Raji (cell line): ENCODE results near the gene MRPL50.

Experiments used
- POLR2A ChIP-seq: IDR thresholded peaks from 2 replicates; pipeline ENCODE4 v1.6.1; 2011; ENCODE audit warnings: low read depth, low read length, control low read depth; ENCODE audit not compliant: insufficient read depth

Gene MRPL50

GRCh38 chr9:101398068-101398929 lies at the start of gene MRPL50, which contains the start of gene ZNF189:
TSS of gene MRPL50 (minus strand) at chr9:101398618. CDS start at chr9:101398592, 26 bp downstream.
TSS of gene ZNF189 (plus strand) at chr9:101398851. CDS start at chr9:101399157, 306 bp downstream.
- peak; percentile 89 for TF ChIP-seq POLR2A

GRCh38 chr9:101446732-101447131 lies 48.3 kb upstream of the MRPL50 start:
- no peak for TF ChIP-seq POLR2A

GRCh38 chr9:101445353-101446029 lies 47.1 kb upstream of the MRPL50 start:
- no peak for TF ChIP-seq POLR2A

- TF ChIP-seq POLR2A = no peak
Observed at GRCh38 chr9:101443364-101443771, 45.0 kb upstream of the MRPL50 start.

- no peak for TF ChIP-seq POLR2A
Observed at GRCh38 chr9:101442736-101443135, 44.3 kb upstream of the MRPL50 start.

- TF ChIP-seq POLR2A = no peak
Observed at GRCh38 chr9:101442318-101442717, 43.9 kb upstream of the MRPL50 start.

- no peak for TF ChIP-seq POLR2A
Observed at GRCh38 chr9:101440714-101441230, 42.4 kb upstream of the MRPL50 start.

GRCh38 chr9:101438523-101438922 lies 40.1 kb upstream of the MRPL50 start:
- TF ChIP-seq POLR2A = no peak

- no peak for TF ChIP-seq POLR2A
Observed at GRCh38 chr9:101437806-101438232, 39.4 kb upstream of the MRPL50 start.

GRCh38 chr9:101435601-101436079 lies 37.2 kb upstream of the MRPL50 start, which contains the start of gene ALDOB:
TSS of gene ALDOB (minus strand) at chr9:101435774. CDS start at chr9:101430887, 4,887 bp downstream.
- TF ChIP-seq POLR2A = no peak

GRCh38 chr9:101434998-101435397 lies 36.6 kb upstream of the MRPL50 start:
- no peak for TF ChIP-seq POLR2A

GRCh38 chr9:101433229-101433628 lies 34.8 kb upstream of the MRPL50 start:
- no peak for TF ChIP-seq POLR2A

- TF ChIP-seq POLR2A = no peak
Observed at GRCh38 chr9:101432740-101433139, 34.3 kb upstream of the MRPL50 start.

- no peak for TF ChIP-seq POLR2A
Observed at GRCh38 chr9:101432171-101432570, 33.8 kb upstream of the MRPL50 start.

GRCh38 chr9:101429736-101430135 lies 31.3 kb upstream of the MRPL50 start:
- TF ChIP-seq POLR2A = no peak
